Panc1 (cell line): ENCODE data around the gene EML1. TPM values are rescaled to one million over a fixed set of nuclear protein-coding genes. Genes with fewer than 3 reads are reported as not detected.
A peak's percentile ranks its signal among the peaks of the same experiment; 100 is the strongest.

ENCODE experiments used
- ATAC-seq: fragments of 200-7000 bp; cut with Tn5 transposase; 2 replicates; pipeline ENCODE4 v1.9.1; 2020; ENCODE audit warnings: mild to moderate bottlenecking, moderate library complexity
- BruUV-seq: library from RNA; stranded (reverse); fragments of 400-500 nt; replicated peaks from 2 replicates; lab custom pipeline; 2021; lab: Mats Ljungman, UMichigan
- CTCF ChIA-PET: fragments of 300-600 bp; sonication (Branson Sonifier 250); formaldehyde crosslinking; loops from one replicate; lab custom pipeline; 2022; ENCODE audit warnings: antibody characterized with exemption; lab: Charles Lee
- POLR2A ChIA-PET: fragments of 300-600 bp; sonication (Branson Sonifier 250); formaldehyde crosslinking; loops from one replicate; lab custom pipeline; 2022; ENCODE audit warnings: antibody characterized with exemption; lab: Charles Lee
- DNase-seq: peaks from one replicate; pipeline ENCODE4 v3.0.0-alpha.2; 2010; ENCODE audit warnings: low read depth, low spot score
- H3K27ac ChIP-seq: 2 replicates; pipeline ENCODE4 v1.5.1; 2011; ENCODE audit warnings: mild to moderate bottlenecking, low read length, inconsistent platforms
- H3K27me3 ChIP-seq: fragments of 200-500 bp; sonication (Bioruptor generic); 2 replicates; pipeline ENCODE4 v1.6.0; 2014; ENCODE audit warnings: low read length, inconsistent platforms; ENCODE audit not compliant: control insufficient read depth, insufficient read depth
- H3K36me3 ChIP-seq: fragments of 200-500 bp; sonication (Bioruptor generic); 2 replicates; pipeline ENCODE4 v1.5.1; 2014; ENCODE audit warnings: inconsistent platforms, mild to moderate bottlenecking, low read length, moderate library complexity; ENCODE audit not compliant: control insufficient read depth, insufficient read depth
- H3K4me1 ChIP-seq: 2 replicates; pipeline ENCODE4 v1.5.1; 2011; ENCODE audit warnings: inconsistent platforms, mild to moderate bottlenecking, low read length, moderate library complexity; ENCODE audit not compliant: control insufficient read depth, insufficient read depth
- H3K4me3 ChIP-seq, 2 experiments: 2 replicates each; pipeline ENCODE4 v1.5.1; 2011 to 2012; ENCODE audit warnings: low read depth in 2 of 2, low read length in 2 of 2, mild to moderate bottlenecking in 2 of 2, inconsistent platforms in 1 of 2, moderate library complexity in 1 of 2
- H3K9me3 ChIP-seq: fragments of 200-500 bp; sonication (Bioruptor generic); 2 replicates; pipeline ENCODE4 v1.5.1; 2014; ENCODE audit warnings: low read depth, mild to moderate bottlenecking, inconsistent platforms, low read length, moderate library complexity; ENCODE audit not compliant: control insufficient read depth, insufficient read depth
- CTCF ChIP-seq: fragments of 450-650 bp; IDR thresholded peaks from 2 replicates; pipeline ENCODE4 v1.5.1; 2017; ENCODE audit warnings: mild to moderate bottlenecking
- POLR2AphosphoS5 ChIP-seq: IDR thresholded peaks from 2 replicates; pipeline ENCODE4 v1.6.1; 2012; ENCODE audit warnings: mild to moderate bottlenecking, low read depth, low read length, moderate library complexity
- REST ChIP-seq, 2 experiments: IDR thresholded peaks; 2 replicates each; pipeline ENCODE4 v1.6.1; 2011 to 2012; ENCODE audit warnings: low read depth in 2 of 2, control low read depth in 1 of 2, low read length in 1 of 2, mild to moderate bottlenecking in 1 of 2, moderate library complexity in 1 of 2; ENCODE audit not compliant: insufficient read depth in 1 of 2
- SIN3A ChIP-seq: IDR thresholded peaks from 2 replicates; pipeline ENCODE4 v1.6.1; 2012; ENCODE audit warnings: low read depth, mild to moderate bottlenecking, low read length, moderate library complexity, borderline replicate concordance; ENCODE audit not compliant: insufficient read depth
- TCF7L2 ChIP-seq: IDR thresholded peaks from 2 replicates; pipeline ENCODE4 v1.6.1; 2011; ENCODE audit warnings: mild to moderate bottlenecking, low read depth, low read length, inconsistent platforms
- in situ Hi-C: cut with HindIII; loops from 2 replicates; pipeline ENCODE4 v1.10.0; 2016; ENCODE audit warnings: low sequenced_read_pairs, low pct_unique_long_range_greater_than_20kb
- intact Hi-C: fragments of 100-400 bp; cut with micrococcal nuclease; formaldehyde crosslinking; loops from one replicate; pipeline ENCODE4 v1.10.0; 2022; ENCODE audit not compliant: unreplicated experiment
- total RNA-seq: library from RNA; stranded (reverse); gene quantifications from one replicate; pipeline ENCODE4 v1.2.1, GENCODE V29; 2021; ENCODE audit not compliant: unreplicated experiment

EML1 gene
- total RNA-seq, 1 experiment from 2014 or later: 35.3 TPM

GRCh38 chr14:99758121-99758821 is 34.9 kb upstream of the EML1 start:
- ATAC-seq (peak; percentile 21; the same call in 1 of the 2 replicates), DNase-seq (no peak)
- Histone ChIP-seq H3K27ac (peak overlapping the region; percentile 66), H3K9me3 (no peaks in the 10 kb centered on the region), H3K36me3 (no peaks in the 10 kb centered on the region), H3K27me3 (no peaks in the 10 kb centered on the region), H3K4me1 (peaks cover 57% of the 10 kb centered on the region), H3K4me3 (no peak overlapping the region)
- in situ Hi-C loops (no loop called here), intact Hi-C loops (no loop called here)
- no TSS peak for BruUV-seq
- no peak for TF ChIP-seq CTCF
- 0 out of 2 replicates have a peak, but pooled peaks have one; percentile 20 for TF ChIP-seq TCF7L2
- TF ChIP-seq POLR2AphosphoS5: no peak
- no peak for TF ChIP-seq SIN3A
- no peak for TF ChIP-seq REST (IDR thresholded peaks at IDR 0.05; ENCODE audit: insufficient read depth in 1 of 2, low read depth in 2 of 2, low read length in 1 of 2)
- ChIA-PET POLR2A (interaction anchor here (0.7 kb wide), 1 partner anchor 63 kb away, joined by 3 read pairs; no protein-coding TSS in a partner anchor), CTCF (no interaction called here)

GRCh38 chr14:99758872-99759545 is 34.2 kb upstream of the EML1 start:
- POLR2A ChIA-PET: interaction anchor here (0.7 kb wide), 1 partner anchor 63 kb away, joined by 3 read pairs; no protein-coding TSS in a partner anchor
- intact Hi-C loops: no loop called here
- no peaks in the 10 kb centered on the region for H3K27me3 ChIP-seq
- no peak overlapping the region for H3K4me3 ChIP-seq
- no peaks in the 10 kb centered on the region for H3K36me3 ChIP-seq
- TF ChIP-seq REST (IDR thresholded peaks at IDR 0.05; ENCODE audit: insufficient read depth in 1 of 2, low read depth in 2 of 2, low read length in 1 of 2) (no peak), SIN3A (no peak), POLR2AphosphoS5 (no peak), CTCF (no peak), TCF7L2 (no peak)
- CTCF ChIA-PET: no interaction called here
- BruUV-seq: no TSS peak
- H3K27ac ChIP-seq: peak overlapping the region; percentile 21
- in situ Hi-C loops: no loop called here
- DNase-seq (no peak), ATAC-seq (no peak)
- no peaks in the 10 kb centered on the region for H3K9me3 ChIP-seq
- peaks cover 50% of the 10 kb centered on the region for H3K4me1 ChIP-seq
